Astrocyte of the spinal cord (primary cell): ENCODE data around the gene GLTP.
"Not testable (repeated sequence)": the region's sequence is repeated elsewhere in the genome, so short reads cannot be mapped to it uniquely, and the experiment has no call there.

Experiments
- DNase-seq: peaks from one replicate; pipeline ENCODE4 v3.0.0; 2011; ENCODE audit warnings: low read depth, low spot score
- H3K4me3 ChIP-seq: 2 replicates; pipeline ENCODE4 v1.5.1; 2011; ENCODE audit warnings: low read depth, mild to moderate bottlenecking, low read length, moderate library complexity
- in situ Hi-C: cut with HindIII; loops from 2 replicates; pipeline ENCODE4 v1.10.0; 2017; ENCODE audit warnings: low sequenced_read_pairs
- TF ChIP-seq, protein P1 (sequence below): IDR thresholded peaks from 2 replicates; pipeline ENCODE4 v1.5.1; 2012; ENCODE audit warnings: low read depth, mild to moderate bottlenecking, low read length, inconsistent platforms

The GLTP gene

GRCh38 chr12:109861689-109862314 lies 18.5 kb downstream of the GLTP start:
- no peak for DNase-seq
- in situ Hi-C loops: no loop called here
- TF ChIP-seq, protein P1, sequence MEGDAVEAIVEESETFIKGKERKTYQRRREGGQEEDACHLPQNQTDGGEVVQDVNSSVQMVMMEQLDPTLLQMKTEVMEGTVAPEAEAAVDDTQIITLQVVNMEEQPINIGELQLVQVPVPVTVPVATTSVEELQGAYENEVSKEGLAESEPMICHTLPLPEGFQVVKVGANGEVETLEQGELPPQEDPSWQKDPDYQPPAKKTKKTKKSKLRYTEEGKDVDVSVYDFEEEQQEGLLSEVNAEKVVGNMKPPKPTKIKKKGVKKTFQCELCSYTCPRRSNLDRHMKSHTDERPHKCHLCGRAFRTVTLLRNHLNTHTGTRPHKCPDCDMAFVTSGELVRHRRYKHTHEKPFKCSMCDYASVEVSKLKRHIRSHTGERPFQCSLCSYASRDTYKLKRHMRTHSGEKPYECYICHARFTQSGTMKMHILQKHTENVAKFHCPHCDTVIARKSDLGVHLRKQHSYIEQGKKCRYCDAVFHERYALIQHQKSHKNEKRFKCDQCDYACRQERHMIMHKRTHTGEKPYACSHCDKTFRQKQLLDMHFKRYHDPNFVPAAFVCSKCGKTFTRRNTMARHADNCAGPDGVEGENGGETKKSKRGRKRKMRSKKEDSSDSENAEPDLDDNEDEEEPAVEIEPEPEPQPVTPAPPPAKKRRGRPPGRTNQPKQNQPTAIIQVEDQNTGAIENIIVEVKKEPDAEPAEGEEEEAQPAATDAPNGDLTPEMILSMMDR: no peak
- H3K4me3 ChIP-seq: no peak overlapping the region

DNA sequence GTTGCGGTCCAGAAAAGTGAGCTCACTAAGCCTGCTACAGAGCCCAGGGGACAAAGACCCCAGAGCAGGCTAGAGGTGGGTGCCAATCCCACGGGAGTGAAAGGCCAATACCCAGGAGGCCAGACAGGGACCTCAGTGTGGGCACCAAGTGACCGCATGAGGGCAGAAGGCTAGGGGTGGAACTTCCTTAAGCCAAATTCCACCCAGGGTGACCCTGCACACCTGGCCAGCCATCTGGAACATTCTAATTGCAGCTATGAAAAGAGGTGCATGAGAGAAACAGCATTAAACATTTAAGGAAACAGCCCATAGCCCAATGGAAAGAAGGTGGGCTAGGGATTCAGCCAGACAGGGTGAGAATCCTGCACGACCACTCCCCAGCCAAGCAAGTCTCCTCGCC lies 19.4 kb downstream of the GLTP start:
- in situ Hi-C loops: no loop called here
- DNase-seq: no peak
- TF ChIP-seq, protein P1: no peak

GRCh38 chr12:109858764-109859163 lies 21.6 kb downstream of the GLTP start:
- TF ChIP-seq, protein P1: no peak
- DNase-seq: no peak
- in situ Hi-C loops: no loop called here
- H3K4me3 ChIP-seq: no peak overlapping the region

More for the DNA sequence above, 19.4 kb downstream of the GLTP start:
- H3K4me3 ChIP-seq: no peak overlapping the region

- H3K4me3 ChIP-seq: no peak overlapping the region
- TF ChIP-seq, protein P1: no peak
- in situ Hi-C loops: no loop called here
- DNase-seq: no peak
These were observed 22.6 kb downstream of the GLTP start for GRCh38 chr12:109857715-109858114.

- no peak for DNase-seq
- in situ Hi-C loops: no loop called here
- TF ChIP-seq, protein P1: no peak
- no peak overlapping the region for H3K4me3 ChIP-seq
These were observed 25.0 kb downstream of the GLTP start for GRCh38 chr12:109855377-109855776.

- DNase-seq, H3K4me3 ChIP-seq, in situ Hi-C loops: not testable (repeated sequence)
These were observed 29.8 kb downstream of the GLTP start for GRCh38 chr12:109850518-109850917.

DNA sequence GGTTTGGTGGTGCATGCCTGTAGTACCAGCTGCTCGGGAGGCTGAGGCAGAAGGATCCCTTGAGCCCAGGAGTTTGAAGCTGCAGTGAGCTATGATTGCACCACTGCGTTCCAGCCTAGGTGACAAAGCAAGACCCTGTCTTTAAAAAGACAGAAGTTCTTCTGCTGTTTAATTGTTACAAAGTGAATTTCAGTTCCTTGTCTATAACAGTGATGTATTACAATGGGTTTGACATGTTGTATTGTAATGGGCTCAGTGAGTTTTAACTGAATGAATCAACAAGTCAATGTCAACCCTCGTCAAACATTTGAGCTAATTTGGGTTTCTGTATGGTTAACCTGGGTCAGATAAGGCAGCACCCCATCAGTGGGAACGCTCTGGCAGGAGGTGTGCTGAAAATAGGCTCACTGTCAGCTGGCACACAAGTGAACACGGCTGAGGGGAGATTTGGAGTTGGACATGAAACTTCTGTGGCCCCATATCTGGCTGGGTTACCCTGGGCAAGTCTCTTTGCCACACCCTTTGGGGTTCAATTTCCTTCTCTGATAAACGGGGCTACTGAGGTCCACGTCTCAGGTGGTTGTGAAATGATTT lies 33.1 kb downstream of the GLTP start:
- H3K4me3 ChIP-seq: no peak overlapping the region
- no peak for DNase-seq
- in situ Hi-C loops: no loop called here
- TF ChIP-seq, protein P1: no peak
